Fibroblast of skin of left biceps (primary cell): Measurements from ENCODE around the gene LYSMD3.

Source experiments
- DNase-seq, 2 experiments: peaks; one replicate each; pipeline ENCODE4 v3.0.0-alpha.2; 2013; ENCODE audit warnings: low read depth in 2 of 2

LYSMD3 gene

DNA sequence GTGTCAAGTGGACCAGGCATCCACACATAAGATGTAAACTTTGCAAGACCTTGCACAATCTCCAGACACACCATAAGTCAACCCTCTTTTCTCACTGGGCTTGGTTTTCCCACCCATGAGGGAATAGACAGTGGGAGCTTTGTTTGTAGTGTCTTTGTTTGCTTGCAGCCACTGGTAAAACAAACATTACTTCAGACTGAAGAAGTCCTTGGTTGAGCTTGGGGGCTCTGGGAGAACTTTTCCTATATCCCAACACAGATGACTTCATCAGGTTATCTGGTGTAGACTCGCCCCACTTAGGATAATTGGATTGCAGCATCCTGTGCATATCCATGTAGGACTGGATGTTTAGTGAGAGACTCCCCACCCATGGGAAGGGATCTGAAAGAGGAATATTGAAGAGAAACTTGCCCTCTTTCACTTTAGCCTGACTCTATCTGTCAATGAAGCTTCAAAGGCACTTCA lies 17.7 kb upstream of the LYSMD3 start:
- no peak for DNase-seq

DNA sequence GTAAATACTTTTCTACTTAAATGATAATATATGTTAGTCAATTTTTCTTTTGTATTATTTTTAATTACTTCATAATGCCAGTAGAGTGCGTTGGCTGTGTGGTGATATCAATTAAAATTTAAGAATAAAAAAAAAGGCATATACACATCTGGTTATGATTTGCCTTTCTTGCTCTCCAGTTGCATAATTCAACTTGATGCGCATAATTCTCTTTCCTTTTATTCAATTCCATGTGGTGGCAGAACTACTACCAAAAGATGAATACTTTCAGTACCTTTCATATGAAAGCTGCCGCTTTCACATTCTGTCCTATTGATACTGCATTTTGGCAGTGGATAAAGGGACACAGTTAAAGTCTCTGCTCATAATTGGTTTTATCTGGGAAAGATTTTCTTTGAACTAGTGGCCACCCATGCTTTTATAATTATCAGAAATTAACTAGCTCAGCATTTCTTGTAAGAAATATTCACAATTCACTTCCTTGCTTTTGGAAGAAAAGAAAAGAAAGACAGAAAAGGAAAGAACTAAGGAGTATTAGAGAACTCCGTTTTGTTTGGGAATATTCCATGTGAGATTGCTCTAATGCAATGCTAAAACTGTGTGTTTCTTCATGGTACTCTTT lies 16.9 kb upstream of the LYSMD3 start:
- DNase-seq: no peak

DNA sequence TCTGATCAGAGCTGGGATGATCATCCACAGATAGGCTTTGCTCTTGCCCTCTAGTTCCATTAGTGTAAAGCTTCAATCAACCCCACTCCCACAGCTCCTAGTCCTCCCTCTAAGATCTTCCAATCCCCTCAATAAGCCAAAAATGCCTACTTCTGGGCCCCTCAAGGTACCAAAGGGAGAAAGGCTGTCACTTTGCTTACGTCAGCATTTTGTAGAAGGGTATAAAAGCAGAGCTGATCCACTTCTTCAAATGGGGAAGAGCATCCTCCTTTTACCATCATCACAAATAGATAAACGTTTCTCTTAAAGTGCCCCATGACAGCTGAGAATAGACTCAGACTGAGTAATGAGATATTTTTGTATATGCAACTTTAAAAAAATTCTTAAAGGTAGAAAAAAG lies 16.1 kb upstream of the LYSMD3 start:
- no peak for DNase-seq

DNA sequence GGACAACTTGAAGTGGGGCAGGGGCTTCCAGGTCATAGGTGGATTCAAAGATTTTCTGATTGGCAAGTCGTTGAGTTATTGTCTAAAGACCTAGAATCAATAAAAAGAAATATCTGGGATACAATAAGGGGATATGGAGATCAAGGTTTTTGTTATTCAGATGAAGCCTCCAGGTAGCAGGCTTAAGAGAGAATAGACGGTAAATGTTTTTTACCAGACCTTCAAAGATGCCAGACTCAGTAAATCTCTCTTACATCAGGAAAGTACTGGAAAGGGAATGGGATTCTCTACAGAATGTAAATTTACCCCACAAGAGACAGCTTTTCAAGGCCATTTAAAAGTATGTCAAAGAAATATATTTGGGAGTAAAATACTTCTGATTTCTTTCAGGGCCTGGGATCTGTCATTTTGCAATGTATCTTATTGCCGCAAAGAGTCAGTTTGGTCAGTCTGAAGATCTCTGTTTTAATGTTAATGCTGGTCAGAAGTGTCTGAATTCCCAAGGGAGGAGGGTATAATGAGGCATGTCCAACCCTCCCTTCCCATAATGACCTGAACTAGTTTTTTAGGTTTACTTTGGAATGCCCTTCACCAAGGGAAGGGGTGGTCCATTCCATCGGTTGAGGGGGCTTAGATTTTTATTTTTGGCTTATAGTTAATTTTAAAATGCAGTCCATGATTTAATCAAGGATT lies 13.6 kb upstream of the LYSMD3 start:
- DNase-seq: no peak

DNA sequence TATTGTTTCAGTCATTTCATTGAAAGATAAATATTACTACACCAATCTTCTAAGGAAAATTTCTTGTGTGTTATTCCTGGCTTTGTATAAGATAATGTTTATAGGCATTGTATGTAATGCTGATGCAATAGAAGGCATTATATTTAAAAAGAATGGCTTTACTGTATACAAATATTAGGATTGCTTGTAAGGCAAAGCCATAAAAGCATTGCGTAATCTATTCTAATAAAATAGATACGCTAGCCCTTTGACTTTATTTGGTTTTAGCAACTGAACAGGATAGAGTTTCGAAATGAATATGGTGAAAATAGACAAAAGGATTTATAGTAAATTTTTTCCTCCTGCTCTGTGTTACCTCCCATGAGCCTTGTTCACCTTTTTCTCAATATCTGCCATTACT lies 5.5 kb upstream of the LYSMD3 start:
- no peak for DNase-seq

DNA sequence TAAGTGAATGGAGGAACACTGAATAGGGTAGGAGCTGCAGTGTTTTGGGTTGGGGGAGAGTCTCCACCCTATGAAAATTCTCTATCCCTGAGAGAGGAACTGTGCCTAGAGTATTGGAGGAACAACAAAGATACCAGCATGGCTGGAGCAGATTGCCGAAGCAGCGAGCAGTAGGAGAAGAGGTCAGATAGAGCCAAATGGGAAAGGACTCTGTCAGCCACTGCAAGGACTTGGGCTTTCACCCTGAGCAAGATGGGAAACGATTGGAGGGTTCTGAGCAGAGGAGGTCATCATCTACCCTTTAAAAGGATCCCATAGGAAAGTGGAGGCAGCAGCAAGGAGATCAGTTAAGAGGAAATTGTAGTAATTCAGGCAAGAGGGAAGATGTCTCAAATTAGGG lies 4.4 kb upstream of the LYSMD3 start:
- no peak for DNase-seq

DNA sequence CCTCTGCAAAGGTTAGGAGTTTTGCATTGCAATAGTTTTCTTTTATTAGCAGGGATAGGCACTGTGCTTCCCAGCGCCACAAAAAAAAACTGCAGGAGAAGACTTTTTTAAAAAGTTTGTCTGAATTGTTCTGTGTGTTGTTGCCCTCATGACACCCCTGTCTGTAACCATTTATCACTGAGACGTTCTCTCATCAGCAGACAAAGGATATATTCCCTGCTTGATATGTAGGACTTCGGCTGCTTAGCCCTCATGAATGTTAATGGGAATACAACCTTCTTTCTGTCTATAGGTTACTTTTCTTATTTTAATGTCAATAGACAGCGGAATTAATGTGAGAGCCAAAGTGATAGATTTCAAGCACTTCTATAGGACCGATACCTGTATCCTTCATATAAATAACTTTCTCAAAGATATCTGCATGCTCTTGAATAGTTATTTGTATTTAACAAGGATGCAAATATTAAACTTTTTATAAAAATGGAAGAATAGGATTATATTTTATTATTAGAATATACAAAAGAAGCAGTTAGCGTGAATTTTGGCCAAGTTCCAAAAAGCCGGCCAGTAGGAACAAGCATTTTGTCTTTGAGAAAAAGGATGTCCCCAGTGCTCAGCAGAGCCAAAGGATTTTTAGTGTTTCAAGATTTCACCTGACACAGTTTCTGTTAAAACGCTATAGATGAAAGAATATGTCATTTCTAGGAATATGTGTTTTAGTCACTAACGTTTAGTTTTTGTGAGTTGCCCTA lies 1.5 kb upstream of the LYSMD3 start:
- DNase-seq: no peak

DNA sequence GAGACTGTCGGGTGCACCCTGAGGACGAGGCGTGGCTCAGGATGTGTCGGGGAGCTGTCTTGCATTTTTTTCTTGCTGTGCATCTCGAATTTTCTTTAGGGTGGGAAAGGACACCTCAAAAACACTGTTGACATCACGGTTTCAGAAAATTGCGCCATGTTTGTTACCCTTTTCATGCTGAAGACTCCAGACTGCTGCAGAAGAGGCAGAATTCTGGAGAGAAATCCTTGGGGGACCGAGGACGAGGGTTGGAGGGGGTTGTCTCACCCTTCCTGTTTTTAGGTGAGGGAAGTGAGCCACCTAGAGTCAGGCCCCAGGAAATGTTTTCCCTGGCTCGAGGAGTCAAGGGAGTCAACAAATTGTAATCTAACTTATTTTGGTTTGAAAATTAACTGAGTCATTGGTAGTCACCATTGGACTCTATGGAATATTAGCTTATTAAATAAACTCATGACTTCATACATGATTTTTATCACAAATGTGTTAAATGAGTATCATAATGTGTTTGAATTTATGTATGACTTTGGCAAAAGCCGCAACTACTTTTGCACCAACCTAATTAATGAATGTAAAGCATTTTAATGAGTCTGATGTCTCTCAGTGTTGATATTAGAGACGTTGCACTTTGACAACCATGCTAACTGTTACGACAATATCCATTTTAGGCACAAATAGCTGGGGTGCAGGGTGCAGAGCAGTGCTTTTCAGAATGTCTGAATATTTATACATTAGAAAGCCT lies 724 bp upstream of the LYSMD3 start:
- DNase-seq: peak; percentile 42 to 48

DNA sequence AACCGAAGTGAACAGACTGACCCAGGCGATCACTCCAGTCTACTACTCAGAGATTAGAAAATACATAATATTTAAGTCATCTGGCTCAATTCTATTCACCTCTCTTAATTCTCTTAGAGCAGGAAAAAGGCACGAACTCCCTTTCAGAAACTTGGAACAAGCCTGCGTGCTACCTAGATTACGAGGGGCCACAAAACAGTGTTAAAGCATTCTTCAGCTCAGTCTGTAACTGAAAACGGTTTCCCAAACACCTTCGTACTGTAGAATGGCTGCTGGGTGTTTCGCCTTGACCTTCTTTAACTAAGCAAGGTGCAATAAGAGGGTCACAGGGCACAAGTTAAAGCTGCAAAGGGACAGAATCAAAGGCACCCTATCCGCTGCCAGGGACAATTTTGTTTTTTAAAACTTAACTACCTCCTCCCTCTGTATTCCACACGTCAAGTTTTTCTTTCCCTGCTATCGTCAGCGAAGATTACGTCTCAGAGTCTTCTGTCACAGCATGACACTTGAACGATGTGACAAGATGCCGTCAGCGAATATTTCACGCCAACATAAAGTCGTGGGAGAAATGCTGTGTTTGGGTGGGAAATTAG lies 687 bp downstream of the LYSMD3 start:
- no peak for DNase-seq

DNA sequence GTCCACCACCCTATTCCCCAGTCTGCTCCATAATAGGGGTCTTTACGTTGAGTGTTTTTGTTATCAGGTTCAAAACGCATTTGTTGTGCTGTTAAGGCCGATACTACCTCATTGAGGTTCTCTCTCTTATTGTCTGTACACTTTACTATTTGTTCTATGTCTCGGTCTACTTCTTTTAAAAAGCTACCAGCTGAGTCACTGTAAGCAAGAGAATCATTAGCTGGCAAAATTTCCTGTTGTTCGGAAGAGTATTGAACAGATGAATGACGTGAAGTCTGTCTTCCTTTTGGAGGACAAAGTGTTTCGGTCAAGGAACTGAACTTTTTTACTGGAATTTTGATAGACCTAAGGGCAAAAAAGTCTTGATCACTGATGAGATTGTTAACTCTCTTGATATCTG lies 10.3 kb downstream of the LYSMD3 start:
- no peak for DNase-seq

DNA sequence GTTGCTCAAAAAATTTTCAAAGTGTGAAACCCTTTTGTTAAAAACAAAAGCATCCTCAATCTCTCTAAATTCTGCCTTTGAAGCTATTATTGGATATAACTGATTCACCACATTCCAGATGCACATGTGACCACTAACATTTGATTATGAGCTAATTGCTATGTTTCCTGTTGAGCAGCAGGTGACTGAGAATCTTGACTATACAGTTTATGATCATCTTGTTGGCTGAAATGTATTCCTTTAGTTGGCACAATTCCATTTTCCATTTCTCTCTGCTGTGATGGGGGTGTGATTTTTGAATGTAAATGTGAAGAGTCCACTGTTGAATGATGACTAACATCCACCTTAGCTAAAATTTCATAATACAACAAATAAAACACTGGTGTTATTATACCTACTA lies 10.7 kb downstream of the LYSMD3 start:
- no peak for DNase-seq

DNA sequence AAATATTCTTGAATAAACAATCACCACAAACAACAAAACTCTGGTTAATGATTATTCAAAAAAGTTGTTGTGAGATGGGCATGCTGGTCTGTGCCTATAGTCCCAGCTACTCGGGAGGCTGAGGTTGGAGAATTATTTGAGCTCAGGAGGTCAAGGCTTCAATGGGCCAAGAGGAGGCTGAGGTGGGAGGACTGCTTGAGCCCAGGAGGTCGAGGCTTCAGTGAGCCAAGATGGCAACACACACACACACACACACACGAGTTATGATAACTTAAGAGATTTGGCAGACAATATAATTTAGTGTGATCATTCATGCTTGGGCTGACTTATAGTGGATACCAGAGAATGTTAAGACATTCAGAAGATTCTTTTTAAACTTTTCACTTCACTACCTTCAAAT lies 14.9 kb downstream of the LYSMD3 start:
- no peak for DNase-seq

DNA sequence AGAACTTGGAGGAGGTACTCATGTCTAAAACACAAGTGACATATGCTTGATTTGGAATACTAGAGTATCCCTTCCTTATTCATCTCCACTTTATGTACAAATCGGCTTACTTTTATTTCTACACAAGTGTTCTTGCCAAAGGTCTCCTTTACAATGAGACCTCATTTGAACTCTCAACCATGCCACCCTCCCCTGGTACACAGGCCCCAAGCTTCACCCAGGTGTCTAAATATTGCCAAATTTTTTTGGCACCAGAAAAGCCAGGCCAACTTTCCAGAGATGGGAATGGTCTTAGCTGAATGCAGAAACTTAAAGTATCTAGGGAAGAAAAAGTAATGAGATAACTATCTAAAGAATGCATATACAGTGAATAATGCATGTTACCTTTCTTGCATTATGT lies 18.9 kb downstream of the LYSMD3 start:
- no peak for DNase-seq

DNA sequence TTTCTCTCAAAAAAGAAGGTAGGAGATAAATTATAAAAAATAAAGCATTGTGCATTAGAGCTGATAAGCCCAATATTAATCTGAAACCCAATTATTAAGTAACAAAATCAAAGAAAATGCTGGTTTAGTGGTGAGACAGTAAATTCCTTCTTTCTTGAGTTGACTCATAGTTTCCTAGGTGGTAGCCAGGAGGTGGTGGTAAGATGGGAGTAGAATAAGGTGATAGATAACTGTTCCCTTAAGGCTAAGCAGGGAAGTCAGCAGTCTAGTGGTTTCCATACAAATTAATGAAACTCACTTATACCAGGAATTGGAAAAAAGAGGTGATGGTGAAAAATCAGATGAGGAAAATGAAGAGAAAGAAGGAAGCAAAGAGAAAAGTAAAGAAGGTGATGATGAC lies 23.2 kb downstream of the LYSMD3 start:
- no peak for DNase-seq

DNA sequence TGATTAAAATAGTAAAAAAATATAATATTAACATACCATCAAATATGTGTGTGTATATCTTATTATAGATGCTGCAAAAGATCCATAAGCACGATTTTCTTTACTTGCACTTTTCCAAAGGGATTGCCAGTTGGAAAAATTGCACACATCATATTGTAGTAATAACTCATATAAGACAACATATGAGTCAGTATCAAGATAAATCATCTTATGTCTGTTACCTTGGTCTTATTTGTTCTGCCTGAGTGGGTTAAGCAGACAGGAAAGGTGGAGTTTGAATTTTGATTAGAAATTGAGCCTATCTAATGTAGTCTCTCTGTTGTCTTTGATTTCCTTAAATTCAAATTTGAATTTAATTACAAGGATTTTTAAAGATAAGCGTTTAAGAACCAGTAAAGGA lies 24.6 kb downstream of the LYSMD3 start:
- DNase-seq: no peak

DNA sequence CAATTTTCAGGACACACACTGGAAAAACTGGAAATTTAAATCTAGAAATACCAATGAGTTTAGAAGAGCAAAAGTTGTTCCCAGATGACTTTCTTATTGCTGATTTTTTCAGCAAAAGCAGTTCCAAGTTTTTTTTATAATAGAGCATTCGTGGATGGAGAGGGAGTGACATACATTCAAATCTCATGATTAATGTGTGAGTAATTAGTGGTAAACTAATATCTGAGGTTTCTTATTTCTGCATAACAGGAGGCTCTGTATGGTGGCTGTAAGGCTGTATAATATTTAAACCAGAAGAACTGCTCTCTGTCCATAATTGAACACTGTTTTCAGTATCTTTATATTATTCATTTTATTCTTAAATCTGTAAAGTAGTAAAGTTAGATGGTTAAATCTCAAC lies 25.8 kb downstream of the LYSMD3 start:
- DNase-seq: no peak

DNA sequence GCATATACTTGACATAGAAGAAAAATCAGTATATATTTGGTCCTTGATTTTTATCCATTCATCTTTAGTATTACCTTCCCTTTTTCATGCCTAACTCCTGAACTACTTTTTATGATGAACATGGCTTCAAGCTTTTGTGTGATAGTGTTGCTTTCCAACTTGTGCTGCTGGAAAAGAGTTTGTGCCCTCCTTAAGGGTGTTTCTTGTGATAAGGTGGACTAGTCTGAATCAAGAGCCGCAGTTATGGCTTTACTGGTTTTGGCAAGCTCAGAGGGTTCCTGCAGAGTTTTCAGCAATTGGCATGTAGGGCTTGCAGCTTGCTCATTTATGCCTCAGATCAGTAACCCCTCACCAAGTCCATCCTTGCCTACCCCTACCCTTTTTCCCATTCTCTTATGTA lies 34.2 kb downstream of the LYSMD3 start:
- DNase-seq: no peak

DNA sequence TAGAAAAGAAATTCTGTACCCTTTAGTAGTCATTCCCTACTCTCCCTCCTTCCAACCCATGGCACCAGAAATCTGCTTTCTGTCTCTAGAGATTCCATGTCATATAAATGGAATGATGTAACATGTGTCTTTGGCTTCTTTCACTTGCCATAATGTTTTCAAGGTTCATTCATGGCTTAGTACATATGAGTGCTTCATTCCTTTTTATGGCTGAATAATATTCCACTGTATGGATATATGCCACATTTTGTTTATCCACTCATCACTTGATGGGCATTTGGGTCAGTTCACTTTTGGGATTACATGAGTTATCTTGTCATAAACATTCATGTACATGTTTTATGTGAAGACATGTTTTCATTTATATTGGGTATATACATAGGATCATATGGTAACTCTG lies 35.3 kb downstream of the LYSMD3 start:
- DNase-seq: no peak

DNA sequence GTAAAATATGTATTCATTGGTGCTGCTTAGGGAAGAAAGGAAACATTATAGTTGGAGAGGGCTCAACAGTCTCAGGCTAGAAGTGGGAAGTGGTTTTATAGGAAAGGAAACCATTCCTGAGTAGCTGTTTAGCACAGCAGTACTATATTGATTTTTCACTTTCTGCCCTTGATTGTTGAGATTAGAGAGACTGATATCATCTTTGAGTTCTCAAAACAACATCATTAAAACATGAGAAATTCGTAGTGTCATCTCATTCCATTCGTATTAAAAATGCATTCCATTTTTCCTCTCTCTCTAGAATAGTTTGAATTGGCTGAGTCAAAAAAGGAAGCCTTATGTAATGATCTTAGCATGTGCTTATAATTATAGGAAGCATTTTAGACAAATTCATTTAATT lies 40.6 kb downstream of the LYSMD3 start:
- DNase-seq: peak; percentile 51 to 59

DNA sequence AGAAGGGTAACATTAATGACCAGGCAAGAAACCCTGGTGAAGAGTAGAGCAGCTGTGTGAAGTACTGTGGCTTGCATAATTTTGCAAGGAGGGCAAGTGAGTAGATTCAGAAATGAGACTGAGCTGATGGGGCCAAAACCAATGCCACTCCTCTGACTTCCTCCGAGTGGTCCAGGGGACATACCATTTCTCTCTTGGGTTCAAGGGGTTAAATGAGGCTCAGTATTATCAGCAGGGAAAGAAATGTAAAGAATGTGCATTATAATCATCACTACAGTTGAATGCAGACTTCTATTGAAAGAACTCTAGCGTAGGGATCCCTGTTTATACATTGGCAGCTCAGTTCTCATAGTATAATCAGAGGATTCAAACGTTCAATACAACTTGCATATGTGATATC lies 44.8 kb downstream of the LYSMD3 start:
- no peak for DNase-seq

DNA sequence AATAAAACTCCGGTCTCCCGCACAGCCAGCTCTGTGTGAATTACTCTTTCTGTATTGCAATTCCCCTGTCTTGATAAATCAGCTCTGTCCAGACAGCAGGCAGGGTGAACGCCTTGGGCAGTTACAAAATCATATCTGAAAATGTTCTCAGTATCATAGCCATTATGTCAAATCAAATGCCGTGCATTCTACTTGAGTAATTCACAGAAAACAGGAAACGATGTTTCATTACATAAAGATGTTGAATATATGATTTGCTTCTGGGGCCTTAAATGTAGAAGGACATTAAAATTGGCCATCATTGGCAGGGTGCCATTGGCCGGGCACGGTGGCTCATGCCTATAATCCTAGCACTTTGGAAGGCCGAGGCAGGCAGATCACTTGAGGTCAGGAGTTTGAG lies 46.2 kb downstream of the LYSMD3 start:
- no peak for DNase-seq

DNA sequence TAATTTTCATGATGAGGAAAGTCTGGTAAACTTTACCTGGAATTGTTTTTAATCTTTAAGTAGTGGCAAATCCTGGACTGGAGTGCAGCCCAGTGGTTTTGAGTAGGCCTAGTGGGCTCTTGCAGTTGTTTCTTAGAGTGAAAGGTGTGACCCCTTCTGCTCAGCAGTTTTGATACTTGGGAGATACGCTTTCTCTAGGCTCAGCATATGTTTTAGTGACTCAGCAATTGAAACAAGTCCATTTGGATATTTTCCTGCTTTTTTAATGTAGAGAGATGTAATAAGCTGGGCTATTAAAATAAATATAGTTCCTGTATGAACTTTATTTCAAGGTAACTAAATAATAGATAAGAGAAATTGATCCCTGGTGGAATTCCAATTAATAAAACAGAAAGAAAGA lies 48.7 kb downstream of the LYSMD3 start:
- DNase-seq: no peak
